ENCODE results near the gene GALNTL6.
"Not testable (repeated sequence)": the region's sequence is repeated elsewhere in the genome, so short reads cannot be mapped to it uniquely, and the experiment has no call there.

GALNTL6 gene

GRCh38 chr4:172897046-172897445 lies 1083.8 kb downstream of the GALNTL6 start:
- DNase-seq: no peak

- no peak for DNase-seq
Observed at GRCh38 chr4:172898715-172899114, 1085.5 kb downstream of the GALNTL6 start.

- DNase-seq: no peak
Observed at GRCh38 chr4:172899861-172900260, 1086.7 kb downstream of the GALNTL6 start.

GRCh38 chr4:172900900-172901299 lies 1087.7 kb downstream of the GALNTL6 start:
- DNase-seq: no peak

GRCh38 chr4:172912468-172912867 lies 1099.3 kb downstream of the GALNTL6 start:
- DNase-seq: not testable (repeated sequence)

GRCh38 chr4:172917403-172917802 lies 1104.2 kb downstream of the GALNTL6 start:
- DNase-seq: not testable (repeated sequence)

- no peak for DNase-seq
Observed at GRCh38 chr4:172919269-172919668, 1106.1 kb downstream of the GALNTL6 start.

- DNase-seq: peak; percentile 1
Observed at GRCh38 chr4:172927096-172927814, 1114.1 kb downstream of the GALNTL6 start.

GRCh38 chr4:172928347-172928746 lies 1115.1 kb downstream of the GALNTL6 start:
- DNase-seq: no peak

- no peak for DNase-seq
Observed at GRCh38 chr4:172938072-172938829, 1125.0 kb downstream of the GALNTL6 start.

GRCh38 chr4:172938870-172939269 lies 1125.7 kb downstream of the GALNTL6 start:
- DNase-seq: no peak

GRCh38 chr4:172942840-172943239 lies 1129.6 kb downstream of the GALNTL6 start:
- no peak for DNase-seq

GRCh38 chr4:172945611-172946010 lies 1132.4 kb downstream of the GALNTL6 start:
- DNase-seq: no peak

GRCh38 chr4:172946503-172946902 lies 1133.3 kb downstream of the GALNTL6 start:
- no peak for DNase-seq

GRCh38 chr4:172947594-172947993 lies 1134.4 kb downstream of the GALNTL6 start:
- no peak for DNase-seq

GRCh38 chr4:172950990-172951389 lies 1137.8 kb downstream of the GALNTL6 start:
- no peak for DNase-seq

- no peak for DNase-seq
Observed at GRCh38 chr4:172951679-172952451, 1138.7 kb downstream of the GALNTL6 start.

GRCh38 chr4:172953896-172954568 lies 1140.8 kb downstream of the GALNTL6 start:
- no peak for DNase-seq

GRCh38 chr4:172956340-172956739 lies 1143.1 kb downstream of the GALNTL6 start:
- not testable (repeated sequence) for DNase-seq

- no peak for DNase-seq
Observed at GRCh38 chr4:172957216-172957615, 1144.0 kb downstream of the GALNTL6 start.

- no peak for DNase-seq
Observed at GRCh38 chr4:172962564-172963353, 1149.6 kb downstream of the GALNTL6 start.

Measured in NCI-H1048 (cell line).